Glutamatergic neuron (in vitro differentiated cells): Measurements from ENCODE around the gene VEGFC. TPM values are rescaled to one million over a fixed set of nuclear protein-coding genes. Genes with fewer than 3 reads are reported as not detected.

ENCODE experiments used
- DNase-seq: peaks from one replicate; pipeline ENCODE4 v3.0.0; 2022
- H3K27ac Mint-ChIP-seq: one replicate; pipeline ENCODE4 v1.8.0; 2020; ENCODE audit warnings: mild to moderate bottlenecking, mixed read lengths, inconsistent platforms; ENCODE audit not compliant: unreplicated experiment
- H3K27me3 Mint-ChIP-seq: one replicate; pipeline ENCODE4 v1.8.0; 2020; ENCODE audit warnings: mild to moderate bottlenecking, moderate library complexity, mixed read lengths, inconsistent platforms; ENCODE audit not compliant: unreplicated experiment
- H3K36me3 Mint-ChIP-seq: one replicate; pipeline ENCODE4 v1.8.0; 2020; ENCODE audit warnings: mild to moderate bottlenecking, mixed read lengths, inconsistent platforms; ENCODE audit not compliant: unreplicated experiment
- H3K4me1 Mint-ChIP-seq: one replicate; pipeline ENCODE4 v1.8.0; 2020; ENCODE audit warnings: mild to moderate bottlenecking, low read depth, mixed read lengths, inconsistent platforms; ENCODE audit not compliant: unreplicated experiment
- H3K4me3 Mint-ChIP-seq: one replicate; pipeline ENCODE4 v1.8.0; 2020; ENCODE audit warnings: mild to moderate bottlenecking, mixed read lengths, inconsistent platforms; ENCODE audit not compliant: unreplicated experiment
- H3K9me3 Mint-ChIP-seq: one replicate; pipeline ENCODE4 v1.8.0; 2020; ENCODE audit warnings: mild to moderate bottlenecking, moderate library complexity, mixed read lengths, inconsistent platforms; ENCODE audit not compliant: unreplicated experiment
- total RNA-seq: library from RNA; stranded (reverse); fragmentation: NEBNext Ultra II Directional; extraction: Animal tissue kit (Norgen Biotek cat#: 25700); gene quantifications from one replicate; pipeline ENCODE4 v1.2.1, GENCODE V29; 2021; ENCODE audit not compliant: unreplicated experiment
- TF ChIP-seq, protein P1 (sequence below): fragments of 200-600 bp; sonication (generic); IDR thresholded peaks from one replicate; pipeline ENCODE4 v1.5.0; 2021; ENCODE audit not compliant: partially characterized antibody, unreplicated experiment

The VEGFC gene
- total RNA-seq, 1 donor from 2014 or later: not detected

DNA sequence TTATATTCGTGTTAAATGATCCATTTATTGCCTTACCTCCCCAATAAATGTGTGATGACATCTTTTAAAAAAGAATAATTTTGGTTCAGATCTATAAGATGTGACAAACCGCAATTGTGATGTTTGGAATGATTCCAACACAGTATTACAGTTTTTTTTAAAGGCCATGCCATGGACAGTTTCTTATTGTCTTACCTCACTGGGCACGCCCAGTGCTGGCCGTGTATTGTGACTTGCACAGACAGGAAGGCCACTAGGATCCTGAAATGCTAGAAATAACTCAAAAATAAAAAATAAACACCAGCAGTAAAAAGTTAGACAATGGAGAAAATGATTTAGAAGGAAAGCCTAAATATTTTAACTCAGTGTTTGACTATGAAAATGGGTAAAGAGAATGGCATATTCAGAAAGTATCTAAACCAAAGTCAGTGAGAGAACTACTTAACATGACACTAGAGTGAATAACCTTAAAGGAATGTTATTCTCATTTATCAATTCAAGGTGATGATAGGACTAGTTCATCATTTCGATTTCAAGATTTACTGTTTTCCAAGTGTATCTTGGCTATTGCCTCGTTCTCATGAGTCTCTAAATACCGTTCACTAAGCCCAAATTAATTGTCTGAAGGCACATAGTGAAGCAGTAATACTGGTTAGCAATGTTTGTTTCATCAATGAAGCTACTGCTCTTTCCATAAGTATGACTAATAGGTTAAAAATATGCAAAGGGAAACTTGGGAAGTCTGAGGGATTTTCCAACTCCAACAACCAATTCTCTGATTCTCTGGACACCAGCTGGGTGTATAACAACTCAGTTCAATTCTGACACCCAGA, 46.1 kb upstream of the VEGFC start:
- no peaks in the 10 kb centered on the region for H3K4me1 Mint-ChIP-seq
- no peaks in the 10 kb centered on the region for H3K36me3 Mint-ChIP-seq
- H3K27me3 Mint-ChIP-seq: no peaks in the 10 kb centered on the region
- TF ChIP-seq, protein P1, sequence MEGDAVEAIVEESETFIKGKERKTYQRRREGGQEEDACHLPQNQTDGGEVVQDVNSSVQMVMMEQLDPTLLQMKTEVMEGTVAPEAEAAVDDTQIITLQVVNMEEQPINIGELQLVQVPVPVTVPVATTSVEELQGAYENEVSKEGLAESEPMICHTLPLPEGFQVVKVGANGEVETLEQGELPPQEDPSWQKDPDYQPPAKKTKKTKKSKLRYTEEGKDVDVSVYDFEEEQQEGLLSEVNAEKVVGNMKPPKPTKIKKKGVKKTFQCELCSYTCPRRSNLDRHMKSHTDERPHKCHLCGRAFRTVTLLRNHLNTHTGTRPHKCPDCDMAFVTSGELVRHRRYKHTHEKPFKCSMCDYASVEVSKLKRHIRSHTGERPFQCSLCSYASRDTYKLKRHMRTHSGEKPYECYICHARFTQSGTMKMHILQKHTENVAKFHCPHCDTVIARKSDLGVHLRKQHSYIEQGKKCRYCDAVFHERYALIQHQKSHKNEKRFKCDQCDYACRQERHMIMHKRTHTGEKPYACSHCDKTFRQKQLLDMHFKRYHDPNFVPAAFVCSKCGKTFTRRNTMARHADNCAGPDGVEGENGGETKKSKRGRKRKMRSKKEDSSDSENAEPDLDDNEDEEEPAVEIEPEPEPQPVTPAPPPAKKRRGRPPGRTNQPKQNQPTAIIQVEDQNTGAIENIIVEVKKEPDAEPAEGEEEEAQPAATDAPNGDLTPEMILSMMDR: no peak
- DNase-seq: no peak
- H3K9me3 Mint-ChIP-seq: no peaks in the 10 kb centered on the region
- H3K27ac Mint-ChIP-seq: no peak overlapping the region
- no peak overlapping the region for H3K4me3 Mint-ChIP-seq

DNA sequence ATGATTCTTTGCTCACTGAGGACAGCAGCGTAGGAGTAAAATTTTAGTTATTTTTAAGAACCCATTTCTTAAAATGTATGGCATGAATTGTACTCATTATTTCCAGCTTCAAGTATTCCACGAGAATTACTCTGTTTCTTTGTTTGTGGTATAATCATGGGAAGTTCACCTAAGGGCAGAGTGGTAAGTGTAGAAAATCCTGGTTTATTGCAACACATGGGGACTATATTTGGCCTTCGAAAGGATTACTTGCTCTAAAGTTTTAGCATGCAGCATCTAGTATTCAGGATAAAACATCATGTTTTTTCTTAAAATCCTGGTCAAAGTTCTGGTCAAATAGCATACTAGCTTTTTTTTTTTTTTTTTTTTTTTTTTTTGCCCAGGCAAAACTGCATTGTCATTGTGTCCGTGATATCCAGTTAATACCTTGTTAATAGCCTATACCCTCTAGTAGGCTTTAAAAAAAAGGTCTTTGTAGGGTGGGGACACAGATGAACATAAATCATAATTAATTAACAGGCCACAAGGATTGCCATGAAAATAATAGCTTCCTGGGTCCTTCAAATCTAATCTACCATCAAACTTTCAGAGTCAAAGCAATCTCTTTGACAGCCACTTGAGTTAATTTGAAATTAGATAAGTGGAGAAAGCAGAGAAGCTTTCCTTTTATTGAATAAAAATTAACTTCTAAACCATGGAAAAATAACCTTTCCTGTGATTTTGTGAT, 44.6 kb upstream of the VEGFC start:
- Mint-ChIP-seq H3K27ac (no peak overlapping the region), H3K4me3 (no peak overlapping the region), H3K9me3 (no peaks in the 10 kb centered on the region), H3K4me1 (no peaks in the 10 kb centered on the region), H3K27me3 (no peaks in the 10 kb centered on the region), H3K36me3 (no peaks in the 10 kb centered on the region)
- DNase-seq: no peak
- TF ChIP-seq, protein P1: no peak

DNA sequence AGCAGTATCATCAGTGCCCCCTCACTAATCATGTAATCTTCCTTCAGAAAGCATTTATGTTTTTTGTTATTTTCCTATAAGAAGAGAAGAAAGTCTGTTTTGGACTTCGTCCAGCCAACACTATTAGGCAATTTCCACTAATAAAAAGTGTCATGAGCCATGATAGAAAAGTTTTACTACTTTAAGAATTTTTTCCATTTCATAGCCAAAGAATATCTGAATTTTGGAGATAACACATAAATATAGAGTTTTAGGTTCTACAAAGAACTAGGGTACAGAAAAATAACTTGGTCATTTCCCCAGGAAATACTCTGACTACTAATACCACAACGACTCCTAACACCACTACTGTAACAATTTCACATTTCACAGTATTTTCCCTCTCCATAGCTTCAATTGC, 41.8 kb upstream of the VEGFC start:
- Mint-ChIP-seq H3K27me3 (no peaks in the 10 kb centered on the region), H3K36me3 (no peaks in the 10 kb centered on the region), H3K4me3 (no peak overlapping the region), H3K4me1 (no peaks in the 10 kb centered on the region), H3K27ac (no peak overlapping the region), H3K9me3 (no peaks in the 10 kb centered on the region)
- no peak for DNase-seq
- TF ChIP-seq, protein P1: no peak

DNA sequence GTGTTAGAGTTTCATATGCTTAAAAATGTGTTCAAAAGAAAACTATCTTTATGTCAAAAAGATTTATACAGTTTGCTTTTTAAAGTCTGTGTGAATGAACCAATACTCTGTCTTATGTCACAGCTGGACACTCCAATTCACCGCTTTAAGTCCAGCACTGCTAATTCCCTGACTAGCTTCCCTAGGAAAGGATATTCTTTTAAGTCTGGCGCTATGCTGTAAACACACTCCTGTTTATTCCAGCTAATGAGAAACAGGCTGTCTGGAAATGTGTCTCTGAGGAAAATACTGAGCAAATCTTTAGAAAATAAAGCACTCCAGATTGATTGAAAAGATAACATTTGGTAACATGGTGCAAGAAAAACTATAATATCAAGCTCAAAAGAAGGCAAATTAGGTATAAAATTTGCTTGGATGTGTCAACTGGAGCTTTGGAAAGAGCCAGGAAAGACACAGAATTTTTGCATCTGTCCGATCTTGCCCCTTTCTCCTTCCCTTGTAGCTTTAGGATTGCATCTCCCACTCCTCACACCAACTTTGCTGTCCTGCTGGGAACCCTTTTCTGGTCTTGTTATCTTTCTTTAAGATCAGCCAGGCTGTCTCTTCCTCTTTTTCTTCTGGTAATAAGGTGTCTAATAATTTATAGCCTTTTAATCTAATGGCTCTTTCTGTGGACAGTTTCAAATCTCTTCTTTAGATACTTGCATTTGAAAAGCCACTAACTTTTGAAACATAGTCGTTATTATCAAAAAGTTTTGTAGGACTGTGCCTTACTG, 40.9 kb upstream of the VEGFC start:
- H3K36me3 Mint-ChIP-seq: no peaks in the 10 kb centered on the region
- no peaks in the 10 kb centered on the region for H3K4me1 Mint-ChIP-seq
- H3K27ac Mint-ChIP-seq: no peak overlapping the region
- TF ChIP-seq, protein P1: no peak
- H3K4me3 Mint-ChIP-seq: no peak overlapping the region
- no peaks in the 10 kb centered on the region for H3K27me3 Mint-ChIP-seq
- no peaks in the 10 kb centered on the region for H3K9me3 Mint-ChIP-seq
- no peak for DNase-seq
